Small intestine (tissue), 7 donors: Measurements from ENCODE around the gene BICRAL. TPM values are rescaled to one million over a fixed set of nuclear protein-coding genes. Genes with fewer than 3 reads are reported as not detected.
"Not testable (repeated sequence)": the region's sequence is repeated elsewhere in the genome, so short reads cannot be mapped to it uniquely, and the experiment has no call there.

Experiments used
- DNase-seq, 2 donors: peaks; one replicate each; pipeline versions ENCODE4 v3.0.0 to v3.0.0-alpha.2; 2013
- FAIRE-seq: peaks from 2 replicates; lab custom pipeline; 2012; peaks lifted over from hg19 to GRCh38; lab: Jason Lieb, UNC
- H3K27ac ChIP-seq, 3 donors: one replicate each; pipeline ENCODE4 v1.5.1; 2013; ENCODE audit warnings: low read length in 2 of 3, mild to moderate bottlenecking in 2 of 3, control low read depth in 1 of 3, inconsistent platforms in 1 of 3, low read depth in 1 of 3, moderate library complexity in 1 of 3
- H3K27me3 ChIP-seq, 3 donors: one replicate each; pipeline ENCODE4 v1.6.1; 2013; ENCODE audit warnings: low read length in 3 of 3, inconsistent platforms in 1 of 3; ENCODE audit not compliant: control insufficient read depth in 3 of 3, insufficient read depth in 3 of 3
- H3K36me3 ChIP-seq, 3 donors: one replicate each; pipeline ENCODE4 v1.6.1; 2013; ENCODE audit warnings: low read length in 3 of 3, inconsistent platforms in 1 of 3, low read depth in 1 of 3, mild to moderate bottlenecking in 1 of 3, moderate library complexity in 1 of 3; ENCODE audit not compliant: control insufficient read depth in 3 of 3, insufficient read depth in 2 of 3
- H3K4me1 ChIP-seq, 3 donors: one replicate each; pipeline ENCODE4 v1.6.1; 2013; ENCODE audit warnings: low read length in 2 of 3, inconsistent platforms in 1 of 3, low read depth in 1 of 3, mild to moderate bottlenecking in 1 of 3, moderate library complexity in 1 of 3; ENCODE audit not compliant: control insufficient read depth in 3 of 3, insufficient read depth in 2 of 3
- H3K4me3 ChIP-seq, 3 donors: one replicate each; pipeline ENCODE4 v1.5.1; 2013; ENCODE audit warnings: low read length in 3 of 3, control low read depth in 1 of 3, inconsistent platforms in 1 of 3, low read depth in 1 of 3, mild to moderate bottlenecking in 1 of 3, moderate library complexity in 1 of 3
- H3K9me3 ChIP-seq, 2 donors: one replicate each; pipeline ENCODE4 v1.6.1; 2013; ENCODE audit warnings: low read depth in 1 of 2, low read length in 1 of 2; ENCODE audit not compliant: control insufficient read depth in 2 of 2, insufficient read depth in 1 of 2
- WGBS, 3 donors: extraction: QIAGEN DNeasy Blood & Tissue Kit; methylation state at CpG; one replicate each; pipeline ENCODE4 v1.1.7; 2013; 5-methylcytosine and 5-hydroxymethylcytosine counted together
- polyA plus RNA-seq, 4 donors: library from polyadenylated mRNA; stranded (reverse) in 3 of 4; unstranded in 1 of 4; fragments of 200-250 nt in 3 of 4; fragments of 120-200 nt in 1 of 4; gene quantifications; one replicate each; pipeline versions ENCODE4 v1.2.1 to v1.2.3, GENCODE V29; 2013
- donor health status: healthy with polysubstance abuse.
- donor health status: control.
- donor health status: control.
- donor health status: Bipolar disorder and iron deficiency.
- donor health status: healthy.

BICRAL gene
- polyA plus RNA-seq, 4 donors: 3.2 to 15.4 (median 4.7) TPM

DNA sequence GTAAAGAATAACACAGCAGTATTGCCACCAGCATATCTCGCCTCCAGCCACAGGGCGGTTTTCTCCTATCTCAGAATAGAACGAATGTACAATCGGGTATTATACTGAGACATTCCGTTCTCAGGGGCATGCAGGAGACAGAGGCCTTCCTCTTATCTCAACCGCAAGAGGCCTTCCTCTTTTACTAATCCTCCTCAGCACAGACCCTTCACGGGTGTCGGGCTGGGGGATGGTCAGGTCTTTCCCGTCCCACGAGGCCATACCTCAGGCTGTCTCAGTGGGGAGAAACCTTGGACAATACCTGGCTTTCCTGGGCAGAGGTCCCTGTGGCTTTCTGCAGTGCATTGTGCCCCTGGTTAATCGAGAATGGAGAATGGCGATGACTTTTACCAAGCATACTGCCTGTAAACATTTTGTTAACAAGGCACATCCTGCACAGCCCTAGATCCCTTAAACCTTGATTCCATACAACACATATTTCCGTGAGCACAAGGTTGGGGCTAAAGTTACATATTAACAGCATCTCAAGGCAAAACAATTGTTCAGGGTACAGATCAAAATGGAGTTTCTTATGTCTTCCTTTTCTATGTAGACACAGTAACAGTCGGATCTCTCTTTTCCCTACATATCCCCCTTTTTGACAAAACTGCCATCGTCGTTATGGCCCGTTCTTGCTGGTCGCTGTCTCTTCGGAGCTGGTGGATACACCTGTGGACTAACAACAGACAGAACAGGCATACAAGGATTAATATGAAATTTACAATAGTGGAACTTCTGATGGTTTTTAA, 112.4 kb downstream of the BICRAL start:
- WGBS, 3 donors: 54 to 59% (median 54%) methylated on average over 19 of the region's 19 CpGs
- peak overlapping the region in 1 of 3 donors; percentile 42 for H3K27ac ChIP-seq
- H3K9me3 ChIP-seq, H3K36me3 ChIP-seq, FAIRE-seq, H3K27me3 ChIP-seq, H3K4me3 ChIP-seq: not testable (repeated sequence)
- H3K4me1 ChIP-seq: peaks cover 0 to 25% (median 0%) of the 10 kb centered on the region in 3 donors
- DNase-seq: peak in 1 of 2 donors; percentile 44

DNA sequence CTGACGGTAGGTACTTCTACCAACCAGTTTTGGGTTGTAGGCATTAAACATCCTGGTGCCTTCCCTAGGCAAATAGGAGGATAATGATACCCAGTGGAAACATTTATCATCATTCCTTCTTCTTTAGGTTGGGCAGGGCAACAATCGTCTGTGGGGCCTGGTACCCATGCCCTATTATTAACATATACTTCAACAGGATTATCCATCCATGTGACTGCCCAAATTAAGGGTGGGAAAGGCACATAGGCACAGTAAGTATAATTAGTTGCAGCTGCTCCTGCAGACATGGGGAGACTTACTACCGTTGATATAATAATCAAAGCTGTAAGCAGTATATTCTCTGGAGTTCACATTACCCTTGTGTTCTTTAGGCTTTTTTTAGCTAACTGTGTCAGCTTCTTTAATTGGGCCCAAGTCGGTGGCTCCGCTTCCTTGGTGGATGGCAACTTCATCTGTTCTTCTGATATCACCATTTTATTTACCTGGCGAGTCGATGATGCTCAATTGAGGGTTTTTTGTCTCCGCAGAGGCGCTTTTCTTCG, 114.4 kb downstream of the BICRAL start:
- Histone ChIP-seq H3K4me1 (peaks cover 0 to 19% (median 0%) of the 10 kb centered on the region in 3 donors), H3K9me3 (no peaks in the 10 kb centered on the region), H3K4me3 (no peak overlapping the region), H3K36me3 (no peaks in the 10 kb centered on the region), H3K27ac (no peak overlapping the region), H3K27me3 (no peaks in the 10 kb centered on the region)
- FAIRE-seq (no peak), DNase-seq (no peak)
- 80 to 86% (median 80%) methylated on average over 10 of the region's 10 CpGs for WGBS, 3 donors

DNA sequence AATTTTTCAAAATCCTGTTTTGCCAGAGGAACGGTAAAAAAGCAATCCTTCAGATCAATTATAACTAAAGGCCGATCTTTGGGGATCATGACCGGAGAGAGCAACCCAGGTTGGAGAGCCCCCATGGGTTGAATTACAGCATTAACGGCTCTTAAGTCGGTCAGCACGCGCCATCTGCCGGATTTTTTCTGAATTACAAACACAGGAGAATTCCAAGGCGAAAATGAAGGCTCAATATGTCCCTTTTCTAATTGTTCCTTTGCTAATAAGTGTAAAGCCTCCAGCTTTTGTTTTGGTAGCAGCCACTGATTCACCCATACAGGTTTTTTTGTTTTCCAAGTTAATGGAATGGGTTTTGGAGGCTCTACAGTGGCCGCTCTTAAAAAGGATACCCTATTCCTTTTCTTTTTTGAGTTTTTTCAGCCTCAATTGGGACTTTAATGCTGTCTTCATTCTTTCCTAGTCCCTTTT, 117.1 kb downstream of the BICRAL start:
- Histone ChIP-seq H3K4me1 (peaks cover 0 to 21% (median 0%) of the 10 kb centered on the region in 3 donors), H3K36me3 (no peaks in the 10 kb centered on the region), H3K27me3 (no peaks in the 10 kb centered on the region), H3K27ac (no peak overlapping the region), H3K4me3 (no peak overlapping the region), H3K9me3 (no peaks in the 10 kb centered on the region)
- 9 to 10% (median 10%) methylated on average over 10 of the region's 10 CpGs for WGBS, 3 donors
- FAIRE-seq (no peak), DNase-seq (peak; percentile 69 to 73)

DNA sequence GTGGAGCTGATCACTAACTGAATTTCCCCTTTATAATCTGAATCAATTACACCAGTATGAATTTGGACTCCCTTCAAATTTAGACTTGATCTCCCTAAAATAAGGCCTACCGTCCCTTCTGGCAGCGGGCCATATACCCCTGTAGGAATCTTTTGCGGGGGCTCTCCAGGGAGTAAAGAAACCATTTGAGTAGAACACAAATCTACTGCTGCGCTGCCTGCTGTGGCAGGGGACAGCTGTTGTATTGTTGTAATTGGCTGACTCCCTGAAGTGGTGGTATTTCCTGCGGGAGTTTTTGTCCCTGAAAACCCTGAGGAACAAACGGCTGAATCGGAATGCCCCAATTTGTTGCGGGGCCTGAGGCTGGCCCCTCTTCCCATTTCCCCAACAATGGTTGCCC, 118.0 kb downstream of the BICRAL start:
- peaks cover 0 to 20% (median 0%) of the 10 kb centered on the region in 3 donors for H3K4me1 ChIP-seq
- WGBS, 3 donors: 61 to 87% (median 83%) methylated on average over 8 of the region's 8 CpGs
- H3K36me3 ChIP-seq: no peaks in the 10 kb centered on the region
- no peaks in the 10 kb centered on the region for H3K9me3 ChIP-seq
- no peak for DNase-seq
- no peak for FAIRE-seq
- no peak overlapping the region for H3K27ac ChIP-seq
- no peaks in the 10 kb centered on the region for H3K27me3 ChIP-seq
- H3K4me3 ChIP-seq: no peak overlapping the region

DNA sequence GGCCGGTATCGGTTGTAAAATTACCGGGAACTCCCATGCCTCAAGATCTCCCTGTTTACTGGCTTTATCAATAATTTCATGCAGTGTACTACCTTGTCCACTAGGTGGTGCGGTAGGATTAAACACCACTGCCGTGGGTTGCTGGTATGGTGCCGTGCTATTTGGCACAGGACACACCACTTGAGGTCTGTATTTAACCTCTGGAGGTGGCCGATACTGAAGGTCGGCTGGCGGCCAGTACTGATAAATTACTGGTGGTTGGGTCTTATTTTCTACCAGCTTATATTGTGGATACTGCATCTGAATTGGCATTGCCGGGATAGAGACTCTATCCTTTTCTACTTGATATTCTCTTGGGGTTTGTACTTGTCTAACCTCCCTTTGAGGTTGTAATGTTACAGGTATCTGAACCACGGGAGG, 119.7 kb downstream of the BICRAL start:
- DNase-seq (peak; percentile 89 to 91), FAIRE-seq (no peak)
- Histone ChIP-seq H3K9me3 (no peaks in the 10 kb centered on the region), H3K4me3 (no peak overlapping the region), H3K36me3 (no peaks in the 10 kb centered on the region), H3K27ac (peak overlapping the region in 1 of 3 donors; percentile 65), H3K27me3 (no peaks in the 10 kb centered on the region), H3K4me1 (peaks cover 0 to 18% (median 0%) of the 10 kb centered on the region in 3 donors)
- WGBS, 3 donors: 2 to 5% (median 3%) methylated on average over 11 of the region's 11 CpGs

DNA sequence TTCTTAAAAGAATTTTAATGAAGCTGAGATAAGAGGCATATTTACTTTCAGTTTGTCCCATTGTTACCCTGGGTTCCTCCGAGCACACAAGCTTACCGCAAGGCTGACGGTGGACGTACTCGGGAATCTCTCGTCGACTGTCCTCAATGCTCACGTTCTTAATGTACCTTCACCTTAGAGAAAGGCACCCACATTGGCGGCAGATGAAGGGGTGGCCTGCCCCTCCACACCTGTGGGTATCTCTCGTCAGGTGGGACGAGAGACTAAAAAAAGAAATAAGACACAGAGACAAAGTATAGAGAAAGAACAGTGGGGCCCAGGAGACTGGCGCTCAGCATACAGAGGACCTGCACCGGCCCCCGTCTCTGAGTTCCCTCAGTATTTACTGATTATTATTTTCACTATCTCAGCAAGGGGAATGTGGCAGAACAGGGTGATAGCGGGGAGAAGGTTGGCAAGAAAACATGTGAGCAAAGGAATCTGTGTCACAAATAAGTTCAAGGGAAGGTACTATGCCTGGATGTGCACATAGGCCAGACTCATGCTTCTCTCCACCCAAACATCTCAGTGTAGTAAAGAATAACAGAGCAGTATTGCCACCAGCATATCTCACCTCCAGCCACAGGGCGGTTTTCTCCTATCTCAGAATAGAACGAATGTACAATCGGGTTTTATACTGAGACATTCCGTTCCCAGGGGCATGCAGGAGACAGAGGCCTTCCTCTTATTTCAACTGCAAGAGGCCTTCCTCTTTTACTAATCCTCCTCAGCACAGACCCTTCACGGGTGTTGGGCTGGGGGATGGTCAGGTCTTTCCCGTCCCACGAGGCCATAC, 120.8 kb downstream of the BICRAL start:
- peak; percentile 44 to 60 for DNase-seq
- peaks cover 0 to 18% (median 0%) of the 10 kb centered on the region in 3 donors for H3K4me1 ChIP-seq
- FAIRE-seq, H3K9me3 ChIP-seq, H3K27me3 ChIP-seq, H3K36me3 ChIP-seq: not testable (repeated sequence)
- H3K4me3 ChIP-seq: peak overlapping the region in 1 of 3 donors; percentile 3
- peak overlapping the region in 1 of 3 donors; percentile 65 for H3K27ac ChIP-seq
- WGBS, 3 donors: 13 to 59% (median 37%) methylated on average over 22 of the region's 22 CpGs

DNA sequence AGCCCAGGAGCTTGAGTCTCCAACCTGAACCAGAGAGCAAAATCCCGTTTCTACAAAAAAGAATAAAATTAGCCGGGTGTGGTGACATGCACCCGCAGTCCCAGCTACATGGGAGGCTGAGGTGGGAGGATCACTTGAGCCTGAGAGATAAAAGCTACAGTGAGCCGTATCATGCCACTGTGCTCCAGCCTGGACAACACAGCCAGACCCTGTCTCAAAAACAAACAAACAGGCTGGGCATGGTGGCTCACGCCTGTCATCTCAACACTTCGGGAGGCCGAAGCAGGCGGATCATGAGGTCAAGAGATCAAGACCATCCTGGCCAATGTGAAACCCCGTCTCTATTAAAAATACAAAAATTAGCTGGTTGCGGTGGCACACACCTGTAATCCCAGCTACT, 122.6 kb downstream of the BICRAL start:
- H3K9me3 ChIP-seq: no peaks in the 10 kb centered on the region
- H3K27ac ChIP-seq: peak overlapping the region in 1 of 3 donors; percentile 65
- H3K4me3 ChIP-seq: no peak overlapping the region
- no peaks in the 10 kb centered on the region for H3K36me3 ChIP-seq
- H3K4me1 ChIP-seq: peaks cover 0 to 18% (median 0%) of the 10 kb centered on the region in 3 donors
- no peaks in the 10 kb centered on the region for H3K27me3 ChIP-seq
- DNase-seq (no peak), FAIRE-seq (no peak)
- 89 to 92% (median 90%) methylated on average over 10 of the region's 10 CpGs for WGBS, 3 donors

DNA sequence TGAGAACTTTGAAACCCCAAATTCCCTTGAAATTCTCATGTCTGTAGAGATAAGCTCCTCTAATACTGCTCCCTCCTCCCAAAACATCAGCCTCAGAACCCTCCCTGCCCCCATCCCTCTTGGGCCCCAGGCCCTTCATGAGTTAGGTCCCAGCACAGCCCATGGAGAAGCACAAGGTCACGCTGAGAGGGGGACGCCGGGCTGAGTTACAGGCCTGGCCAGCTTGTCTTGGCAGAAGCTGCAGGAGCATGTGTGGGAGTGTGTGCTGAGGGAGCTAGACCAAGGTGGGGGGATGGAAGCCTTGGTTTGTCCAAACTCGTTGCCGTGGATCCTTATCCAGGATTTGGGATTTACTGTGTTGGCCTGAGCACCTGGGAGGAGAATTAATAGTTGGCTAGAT, 125.5 kb downstream of the BICRAL start:
- Histone ChIP-seq H3K27ac (no peak overlapping the region), H3K4me1 (peaks cover 0 to 13% (median 0%) of the 10 kb centered on the region in 3 donors), H3K36me3 (no peaks in the 10 kb centered on the region), H3K27me3 (no peaks in the 10 kb centered on the region), H3K4me3 (no peak overlapping the region), H3K9me3 (no peaks in the 10 kb centered on the region)
- DNase-seq: no peak
- no peak for FAIRE-seq
- WGBS, 3 donors: 66 to 85% (median 79%) methylated on average over 5 of the region's 5 CpGs
